ENCODE results near the gene DGKD.

Gene DGKD

GRCh38 chr2:233402346-233402745 lies 48.1 kb downstream of the DGKD start:
- no peak overlapping the region for H3K27ac ChIP-seq (ENCODE audit: low read depth, low read length)
- H3K4me2 ChIP-seq (ENCODE audit: low read depth, low read length, poor library complexity, severe bottlenecking): no peak overlapping the region

DNA sequence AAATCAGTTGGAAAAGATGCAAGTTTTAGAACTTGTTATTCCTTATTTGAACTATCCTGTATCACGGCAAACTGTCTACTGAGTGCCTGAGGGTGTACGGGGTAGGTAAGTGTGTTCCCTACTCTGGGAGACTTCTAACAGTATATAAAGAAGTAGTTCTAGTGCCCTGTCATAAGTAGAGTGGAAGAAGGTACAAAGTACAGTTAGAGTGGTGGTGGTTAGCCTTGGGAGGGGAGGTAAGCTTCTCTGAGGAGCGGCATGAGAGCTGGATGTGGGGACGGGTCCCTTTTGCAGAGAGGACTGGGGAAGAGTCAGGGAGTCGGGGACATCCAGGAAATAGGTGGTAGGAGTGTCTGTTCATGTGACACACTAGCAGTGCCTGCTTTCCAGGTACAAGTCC lies 48.5 kb downstream of the DGKD start:
- no peaks in the 10 kb centered on the region for H4K20me1 ChIP-seq (ENCODE audit: low read depth, low read length)
- no peak overlapping the region for H2AFZ ChIP-seq (ENCODE audit: low read depth, low read length, severe bottlenecking)
- H3K79me2 ChIP-seq (ENCODE audit: insufficient read depth, low read length): no peaks in the 10 kb centered on the region
- H3K9me3 ChIP-seq (ENCODE audit: insufficient read depth, low read length): no peaks in the 10 kb centered on the region
- TF ChIP-seq CTCF (IDR thresholded peaks at IDR 0.05; ENCODE audit: insufficient read depth, low read length, poor library complexity, severe bottlenecking): no peak
- no peak for TF ChIP-seq EZH2phosphoT487 (conservative IDR thresholded peaks at IDR 0.05; ENCODE audit: low read length)
- no peak overlapping the region for H3K27ac ChIP-seq (ENCODE audit: low read depth, low read length)
- H3K9me2 ChIP-seq (replicated peaks; ENCODE audit: insufficient read depth, low read length): no peaks in the 10 kb centered on the region
- H3K4me2 ChIP-seq (ENCODE audit: low read depth, low read length, poor library complexity, severe bottlenecking): no peak overlapping the region
- no peaks in the 10 kb centered on the region for H3K36me3 ChIP-seq (ENCODE audit: low read length)
- no peaks in the 10 kb centered on the region for H3K27me3 ChIP-seq (ENCODE audit: low read length)
- no peaks in the 10 kb centered on the region for H3F3A ChIP-seq (ENCODE audit: insufficient read depth)
- no peak overlapping the region for H3K4me3 ChIP-seq (ENCODE audit: insufficient read depth, low read length, poor library complexity, severe bottlenecking)
- H3K9ac ChIP-seq (ENCODE audit: low read length): no peak overlapping the region

More at GRCh38 chr2:233402346-233402745, 48.1 kb downstream of the DGKD start:
- H3K27me3 ChIP-seq (ENCODE audit: low read length): no peaks in the 10 kb centered on the region
- no peaks in the 10 kb centered on the region for H4K20me1 ChIP-seq (ENCODE audit: low read depth, low read length)
- no peaks in the 10 kb centered on the region for H3K36me3 ChIP-seq (ENCODE audit: low read length)
- H3F3A ChIP-seq (ENCODE audit: insufficient read depth): no peaks in the 10 kb centered on the region
- no peak overlapping the region for H3K9ac ChIP-seq (ENCODE audit: low read length)
- no peaks in the 10 kb centered on the region for H3K9me3 ChIP-seq (ENCODE audit: insufficient read depth, low read length)
- no peak overlapping the region for H2AFZ ChIP-seq (ENCODE audit: low read depth, low read length, severe bottlenecking)
- H3K79me2 ChIP-seq (ENCODE audit: insufficient read depth, low read length): no peaks in the 10 kb centered on the region
- H3K4me3 ChIP-seq (ENCODE audit: insufficient read depth, low read length, poor library complexity, severe bottlenecking): no peak overlapping the region
- H3K9me2 ChIP-seq (replicated peaks; ENCODE audit: insufficient read depth, low read length): no peaks in the 10 kb centered on the region
- TF ChIP-seq EZH2phosphoT487 (conservative IDR thresholded peaks at IDR 0.05; ENCODE audit: low read length): no peak
- no peak for TF ChIP-seq CTCF (IDR thresholded peaks at IDR 0.05; ENCODE audit: insufficient read depth, low read length, poor library complexity, severe bottlenecking)

DNA sequence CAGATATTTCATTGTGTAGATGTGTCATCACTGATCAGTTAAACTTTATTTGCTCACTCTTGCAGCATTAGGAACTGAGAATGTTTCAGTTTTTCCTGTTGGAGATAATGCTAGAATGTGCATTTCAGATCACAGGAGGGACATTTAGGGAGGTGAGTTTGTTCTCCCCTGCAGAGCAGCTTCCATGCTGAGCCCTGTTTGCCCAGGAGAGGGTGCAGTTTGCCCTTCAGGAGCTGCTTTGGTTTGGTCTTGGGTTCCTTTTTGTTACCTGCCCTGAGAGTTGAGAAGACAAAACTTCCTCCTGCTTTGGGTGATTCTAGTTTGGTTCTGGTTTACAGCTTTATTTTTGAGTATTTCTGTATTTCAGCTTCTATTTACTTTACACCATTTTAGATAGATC lies 49.9 kb downstream of the DGKD start:
- Histone ChIP-seq H3K27me3 (ENCODE audit: low read length) (no peaks in the 10 kb centered on the region), H3K79me2 (ENCODE audit: insufficient read depth, low read length) (no peaks in the 10 kb centered on the region), H3K4me2 (ENCODE audit: low read depth, low read length, poor library complexity, severe bottlenecking) (no peak overlapping the region), H3K4me3 (ENCODE audit: insufficient read depth, low read length, poor library complexity, severe bottlenecking) (no peak overlapping the region), H3K27ac (ENCODE audit: low read depth, low read length) (no peak overlapping the region), H2AFZ (ENCODE audit: low read depth, low read length, severe bottlenecking) (no peak overlapping the region), H4K20me1 (ENCODE audit: low read depth, low read length) (no peaks in the 10 kb centered on the region), H3K9me2 (replicated peaks; ENCODE audit: insufficient read depth, low read length) (no peaks in the 10 kb centered on the region), H3K9me3 (ENCODE audit: insufficient read depth, low read length) (no peaks in the 10 kb centered on the region), H3F3A (ENCODE audit: insufficient read depth) (no peaks in the 10 kb centered on the region), H3K36me3 (ENCODE audit: low read length) (no peaks in the 10 kb centered on the region), H3K9ac (ENCODE audit: low read length) (no peak overlapping the region)
- TF ChIP-seq EZH2phosphoT487 (conservative IDR thresholded peaks at IDR 0.05; ENCODE audit: low read length): no peak
- peak; percentile 65 for TF ChIP-seq CTCF (IDR thresholded peaks at IDR 0.05; ENCODE audit: insufficient read depth, low read length, poor library complexity, severe bottlenecking)
